PC-3 (cell line): ENCODE data around the gene CPEB3.

Source experiments
- EZH2 ChIP-seq: fragments of 300-600 bp; sonication (generic); IDR thresholded peaks from one replicate; pipeline ENCODE4 v1.6.1; 2017; ENCODE audit warnings: antibody characterized with exemption, mild to moderate bottlenecking, low read length; ENCODE audit not compliant: unreplicated experiment
- TF ChIP-seq, protein P1 (sequence below): fragments of 300-600 bp; sonication (generic); conservative IDR thresholded peaks from 2 replicates; pipeline ENCODE4 v1.5.1; 2017; ENCODE audit warnings: antibody characterized with exemption, low read depth, mild to moderate bottlenecking, low read length

DNA sequence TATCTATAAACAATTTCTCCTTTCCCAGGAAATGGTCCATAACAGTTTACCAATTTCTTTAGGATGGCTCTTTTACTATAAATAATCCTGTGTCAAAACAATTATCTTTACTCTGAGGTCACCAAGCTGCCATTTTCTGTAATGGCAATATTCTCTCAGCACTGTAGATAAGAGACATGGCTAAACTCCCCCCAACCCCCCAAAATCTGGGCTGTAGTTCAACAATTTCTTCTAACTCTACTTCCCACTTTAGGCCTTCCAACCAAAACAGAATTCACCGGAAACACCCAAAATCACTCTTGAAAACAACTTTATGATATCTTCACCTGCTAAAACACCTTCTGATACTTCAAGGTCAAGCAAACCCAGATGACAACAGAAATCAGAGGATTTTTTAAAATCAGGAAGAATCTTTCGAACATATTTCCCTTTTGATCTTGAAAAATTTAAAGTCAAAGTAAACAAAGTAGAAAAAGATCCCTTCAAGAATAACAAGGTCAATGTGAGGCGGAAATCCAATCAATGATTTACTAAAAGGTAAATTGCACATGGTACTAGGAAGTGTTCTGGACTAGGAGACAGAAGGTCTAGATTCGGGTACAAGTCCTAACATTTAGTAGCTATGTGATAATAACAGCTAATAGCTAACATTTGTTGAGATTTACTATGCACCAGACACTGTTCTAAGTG is 176.8 kb downstream of the CPEB3 start:
- TF ChIP-seq, protein P1, sequence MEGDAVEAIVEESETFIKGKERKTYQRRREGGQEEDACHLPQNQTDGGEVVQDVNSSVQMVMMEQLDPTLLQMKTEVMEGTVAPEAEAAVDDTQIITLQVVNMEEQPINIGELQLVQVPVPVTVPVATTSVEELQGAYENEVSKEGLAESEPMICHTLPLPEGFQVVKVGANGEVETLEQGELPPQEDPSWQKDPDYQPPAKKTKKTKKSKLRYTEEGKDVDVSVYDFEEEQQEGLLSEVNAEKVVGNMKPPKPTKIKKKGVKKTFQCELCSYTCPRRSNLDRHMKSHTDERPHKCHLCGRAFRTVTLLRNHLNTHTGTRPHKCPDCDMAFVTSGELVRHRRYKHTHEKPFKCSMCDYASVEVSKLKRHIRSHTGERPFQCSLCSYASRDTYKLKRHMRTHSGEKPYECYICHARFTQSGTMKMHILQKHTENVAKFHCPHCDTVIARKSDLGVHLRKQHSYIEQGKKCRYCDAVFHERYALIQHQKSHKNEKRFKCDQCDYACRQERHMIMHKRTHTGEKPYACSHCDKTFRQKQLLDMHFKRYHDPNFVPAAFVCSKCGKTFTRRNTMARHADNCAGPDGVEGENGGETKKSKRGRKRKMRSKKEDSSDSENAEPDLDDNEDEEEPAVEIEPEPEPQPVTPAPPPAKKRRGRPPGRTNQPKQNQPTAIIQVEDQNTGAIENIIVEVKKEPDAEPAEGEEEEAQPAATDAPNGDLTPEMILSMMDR, result no peak
- TF ChIP-seq EZH2, result no peak
